GM19372 (cell line): ENCODE results near the gene FBXO11.
"Not testable (repeated sequence)": the region's sequence is repeated elsewhere in the genome, so short reads cannot be mapped to it uniquely, and the experiment has no call there.

Experiments
- ATAC-seq: cut with Tn5 transposase; IDR thresholded peaks from one replicate; pipeline ENCODE4 v1.9.1; 2021; ENCODE audit warnings: mild to moderate bottlenecking, low read depth, moderate library complexity; ENCODE audit not compliant: unreplicated experiment

Gene FBXO11

GRCh38 chr2:47906157-47907038, at the start of gene FBXO11:
FBXO11 (minus strand) TSS chr2:47906498; CDS start chr2:47905720, 778 bp downstream.
- peak; percentile 84 for ATAC-seq

GRCh38 chr2:47950340-47951301, 44.3 kb upstream of the FBXO11 start:
- no peak for ATAC-seq

GRCh38 chr2:47946593-47946992, 40.3 kb upstream of the FBXO11 start:
- ATAC-seq = no peak

- ATAC-seq = no peak
Observed at GRCh38 chr2:47945046-47945781, 38.9 kb upstream of the FBXO11 start.

GRCh38 chr2:47941936-47942335, 35.6 kb upstream of the FBXO11 start:
- no peak for ATAC-seq

GRCh38 chr2:47937677-47938076, 31.4 kb upstream of the FBXO11 start:
- no peak for ATAC-seq

GRCh38 chr2:47935071-47935470, 28.8 kb upstream of the FBXO11 start:
- no peak for ATAC-seq

- ATAC-seq = no peak
Observed at GRCh38 chr2:47918043-47918442, 11.7 kb upstream of the FBXO11 start.

GRCh38 chr2:47917276-47917961, 11.1 kb upstream of the FBXO11 start:
- no peak for ATAC-seq

- ATAC-seq = no peak
Observed at GRCh38 chr2:47916412-47916811, 10.1 kb upstream of the FBXO11 start.

- ATAC-seq = not testable (repeated sequence)
Observed at GRCh38 chr2:47910662-47911061, 4.4 kb upstream of the FBXO11 start.

GRCh38 chr2:47908682-47909081, 2.4 kb upstream of the FBXO11 start:
- ATAC-seq = no peak

- ATAC-seq = no peak
Observed at GRCh38 chr2:47907039-47907781, 912 bp upstream of the FBXO11 start.

GRCh38 chr2:47905386-47906156, 727 bp downstream of the FBXO11 start:
- ATAC-seq = peak; percentile 3

- ATAC-seq = no peak
Observed at GRCh38 chr2:47903781-47904490, 2.4 kb downstream of the FBXO11 start.

GRCh38 chr2:47901892-47902291, 4.4 kb downstream of the FBXO11 start:
- ATAC-seq = not testable (repeated sequence)

GRCh38 chr2:47900857-47901256, 5.4 kb downstream of the FBXO11 start:
- ATAC-seq = no peak
